B cell (primary cell): Measurements from ENCODE around the gene PRSS21. TPM values are rescaled to one million over a fixed set of nuclear protein-coding genes. Genes with fewer than 3 reads are reported as not detected.

Experiments
- ATAC-seq: fragments of 200-7000 bp; cut with Tn5 transposase; one replicate; pipeline ENCODE4 v1.10.0; 2021; ENCODE audit warnings: low read depth, mild to moderate bottlenecking, moderate number of reproducible peaks, moderate library complexity
- CTCF ChIA-PET: fragments of 350-600 bp; sonication (Branson Sonifier 250); formaldehyde crosslinking; loops from one replicate; lab custom pipeline; 2021; ENCODE audit warnings: antibody characterized with exemption, inconsistent platforms; lab: Charles Lee
- POLR2A ChIA-PET: fragments of 350-600 bp; sonication (Branson Sonifier 250); formaldehyde crosslinking; loops from one replicate; lab custom pipeline; 2021; ENCODE audit warnings: antibody characterized with exemption; lab: Charles Lee
- DNase-seq: peaks from one replicate; pipeline ENCODE4 v3.0.0; 2013
- H2AFZ ChIP-seq: 2 replicates; pipeline ENCODE4 v1.6.1; 2012; ENCODE audit warnings: mild to moderate bottlenecking, low read depth, low read length; ENCODE audit not compliant: insufficient read depth, poor library complexity, severe bottlenecking
- H3K27ac ChIP-seq, 2 donors: 1 replicate in 1 of 2; 2 replicates in 1 of 2; pipeline ENCODE4 v1.5.1; 2012 to 2013; ENCODE audit warnings: low read length in 2 of 2, mild to moderate bottlenecking in 2 of 2, moderate library complexity in 1 of 2
- H3K27me3 ChIP-seq, 4 experiments: fragments of 200-600 bp in 1 of 4; sonication (generic) in 1 of 4; replicated peaks in 1 of 4; 1 replicate in 2 of 4; 2 replicates in 2 of 4; pipeline versions ENCODE4 v1.6.1 to v1.7.0; 2013 to 2016; ENCODE audit warnings: low read length in 3 of 4, mild to moderate bottlenecking in 2 of 4, mixed read lengths in 1 of 4, moderate library complexity in 1 of 4; ENCODE audit not compliant: insufficient read depth in 4 of 4, control insufficient read depth in 3 of 4; ENCODE audit errors: control extremely low read depth in 1 of 4
- H3K36me3 ChIP-seq, 2 experiments: replicated peaks in 1 of 2; 1 replicate in 1 of 2; 2 replicates in 1 of 2; pipeline versions ENCODE4 v1.6.1 to v1.7.1; 2013; ENCODE audit warnings: low read length in 1 of 2; ENCODE audit not compliant: insufficient read depth in 2 of 2, control insufficient read depth in 1 of 2; ENCODE audit errors: control extremely low read depth in 1 of 2, extremely low read depth in 1 of 2
- H3K4me1 ChIP-seq, 2 donors: fragments of 200-600 bp in 1 of 2; sonication (generic) in 1 of 2; 1 replicate in 1 of 2; 2 replicates in 1 of 2; pipeline versions ENCODE4 v1.5.1 to v1.6.1; 2013 to 2017; ENCODE audit warnings: low read length in 2 of 2; ENCODE audit not compliant: control insufficient read depth in 2 of 2, insufficient read depth in 2 of 2
- H3K4me2 ChIP-seq: replicated peaks from 2 replicates; pipeline ENCODE3; 2012; ENCODE audit warnings: mild to moderate bottlenecking, low read depth, low read length; ENCODE audit not compliant: poor library complexity, severe bottlenecking
- H3K4me3 ChIP-seq, 5 experiments: fragments of 200-600 bp in 1 of 5; sonication (generic) in 1 of 5; 1 replicate in 3 of 5; 2 replicates in 2 of 5; pipeline versions ENCODE4 v1.5.1 to v1.7.0; 2011 to 2016; ENCODE audit warnings: low read length in 4 of 5, mild to moderate bottlenecking in 4 of 5, low read depth in 2 of 5, control low read depth in 1 of 5, moderate library complexity in 1 of 5; ENCODE audit not compliant: insufficient read depth in 1 of 5; ENCODE audit errors: control extremely low read depth in 1 of 5, extremely low read depth in 1 of 5
- H3K79me2 ChIP-seq: fragments of 200-600 bp; sonication (generic); one replicate; pipeline ENCODE4 v1.6.0; 2016; ENCODE audit warnings: low read length; ENCODE audit not compliant: control insufficient read depth, insufficient read depth
- H3K9ac ChIP-seq: fragments of 200-600 bp; sonication (generic); 2 replicates; pipeline ENCODE4 v1.6.1; 2017; ENCODE audit warnings: mild to moderate bottlenecking, low read length, moderate library complexity
- H3K9me3 ChIP-seq, 3 donors: one replicate each; pipeline versions ENCODE4 v1.6.1 to v1.7.1; 2013; ENCODE audit warnings: low read length in 2 of 3; ENCODE audit not compliant: control insufficient read depth in 2 of 3, insufficient read depth in 1 of 3; ENCODE audit errors: control extremely low read depth in 1 of 3
- H4K20me1 ChIP-seq: 2 replicates; pipeline ENCODE4 v1.6.0; 2012; ENCODE audit warnings: mild to moderate bottlenecking, low read length; ENCODE audit not compliant: insufficient read depth, control insufficient read depth, poor library complexity, severe bottlenecking
- H3K27ac Mint-ChIP-seq: one replicate; pipeline ENCODE4 v1.8.0; 2021; ENCODE audit warnings: mixed read lengths
- H3K27me3 Mint-ChIP-seq: one replicate; pipeline ENCODE4 v1.8.0; 2021; ENCODE audit warnings: mixed read lengths
- H3K4me1 Mint-ChIP-seq: one replicate; pipeline ENCODE4 v1.8.0; 2021; ENCODE audit warnings: mixed read lengths
- H3K4me3 Mint-ChIP-seq: one replicate; pipeline ENCODE4 v1.8.0; 2021; ENCODE audit warnings: mixed read lengths
- H3K9me3 Mint-ChIP-seq: one replicate; pipeline ENCODE4 v1.8.0; 2022; ENCODE audit warnings: mixed read lengths; ENCODE audit not compliant: insufficient read depth
- CTCF ChIP-seq: fragments of 200-600 bp; IDR thresholded peaks from one replicate; pipeline ENCODE4 v1.8.0; 2022; ENCODE audit warnings: antibody characterized with exemption, mild to moderate bottlenecking
- EZH2 ChIP-seq: IDR thresholded peaks from 2 replicates; pipeline ENCODE4 v1.6.1; 2012; ENCODE audit warnings: borderline replicate concordance, low read depth, mild to moderate bottlenecking, moderate library complexity, low read length; ENCODE audit not compliant: insufficient read depth, poor library complexity, severe bottlenecking
- WGBS: methylation state at CpG from one replicate; pipeline ENCODE4 v1.1.5; 2013; ENCODE audit warnings: missing lambda C conversion rate; ENCODE audit not compliant: insufficient coverage; 5-methylcytosine and 5-hydroxymethylcytosine counted together
- intact Hi-C: fragments of 100-400 bp; cut with micrococcal nuclease; formaldehyde crosslinking; loops from one replicate; pipeline ENCODE4 v1.10.0; 2022
- polyA plus RNA-seq: library from polyadenylated mRNA; depleted of rRNA; stranded (reverse); fragments of >200 nt; gene quantifications from 2 replicates; pipeline ENCODE4 v1.2.3, GENCODE V29; 2012
- total RNA-seq, 2 donors: library from RNA; stranded (reverse); fragments of 120-200 nt in 1 of 2; gene quantifications; 1 replicate in 1 of 2; 2 replicates in 1 of 2; pipeline versions ENCODE4 v1.2.3 to v1.2.4, GENCODE V29; 2013 to 2022

PRSS21 gene
- total and polyA plus RNA-seq, 2 donors (not counting 1 experiment from before 2014, with no cell fraction given), result 2.0 to 5.8 TPM

- POLR2A ChIA-PET, result no interaction called here
- TF ChIP-seq EZH2 (no peak), CTCF (no peak)
- Histone ChIP-seq H3K36me3 (no peaks in the 10 kb centered on the region), H3K9ac (peak overlapping the region; percentile 57), H3K4me1 (peaks cover 7 to 17% of the 10 kb centered on the region in 2 donors), H3K27ac (no peak overlapping the region), H4K20me1 (no peaks in the 10 kb centered on the region), H3K4me2 (peak overlapping the region; percentile 89), H3K4me3 (peak overlapping the region in 4 of 5 experiments; percentile 28 to 54 (median 46)), H2AFZ (peak overlapping the region; percentile 91), H3K9me3 (peaks cover 0 to 6% (median 0%) of the 10 kb centered on the region in 3 donors), H3K79me2 (no peaks in the 10 kb centered on the region), H3K27me3 (peaks cover 0 to 41% (median 7%) of the 10 kb centered on the region in 4 experiments)
- Mint-ChIP-seq H3K9me3 (no peaks in the 10 kb centered on the region), H3K4me1 (peaks cover 9% of the 10 kb centered on the region), H3K27me3 (peaks cover 19% of the 10 kb centered on the region), H3K27ac (no peak overlapping the region), H3K4me3 (peak overlapping the region; percentile 85)
- intact Hi-C loops, result no loop called here
- CTCF ChIA-PET, result interaction anchor here (0.6 to 0.7 kb wide), 2 partner anchors 83 to 155 kb away, joined by 3 read pairs; no protein-coding TSS in a partner anchor
- WGBS, result 12% methylated on average over 79 of the region's 79 CpGs
- ATAC-seq (peak; percentile 67), DNase-seq (peak; percentile 58)
These were observed 31.7 kb upstream of the PRSS21 start for GRCh38 chr16:2785101-2785991.
